Measurements from ENCODE around the gene MTUS2. TPM values are rescaled to one million over a fixed set of nuclear protein-coding genes. Genes with fewer than 3 reads are reported as not detected.

MTUS2 gene
- total RNA-seq, 1 experiment from 2014 or later = not detected

DNA sequence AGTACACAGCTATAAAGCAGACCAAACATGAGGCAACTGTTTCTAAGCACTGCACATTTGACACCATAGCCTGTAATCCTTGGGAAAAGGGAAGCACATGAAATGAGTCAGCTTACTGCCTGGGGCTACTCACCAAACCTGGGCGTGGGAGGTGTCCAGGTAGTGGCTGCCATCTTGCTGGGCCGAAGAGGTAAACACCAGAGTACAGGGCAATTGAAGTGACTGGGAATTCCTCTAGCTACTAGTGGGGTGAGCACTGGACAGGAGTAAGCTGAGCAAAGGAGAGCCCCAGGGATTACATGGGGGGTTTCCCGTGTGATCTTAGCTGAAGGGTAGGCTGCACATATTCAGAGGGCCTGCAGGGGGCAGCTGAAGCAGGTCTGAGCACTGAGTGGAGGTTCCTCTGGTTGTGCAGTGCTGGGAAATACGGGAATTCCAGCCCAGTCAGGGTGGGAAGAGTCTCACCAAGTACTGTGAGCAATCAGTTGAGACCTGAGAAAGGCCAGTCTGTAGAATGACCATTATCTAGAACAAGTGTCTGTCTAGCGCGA is 634.9 kb downstream of the MTUS2 start:
- peak; percentile 13 for DNase-seq
- Histone ChIP-seq H3K36me3 (no peaks in the 10 kb centered on the region), H3K27me3 (no peaks in the 10 kb centered on the region), H3K4me3 (no peak overlapping the region), H3K9me3 (no peaks in the 10 kb centered on the region)

DNA sequence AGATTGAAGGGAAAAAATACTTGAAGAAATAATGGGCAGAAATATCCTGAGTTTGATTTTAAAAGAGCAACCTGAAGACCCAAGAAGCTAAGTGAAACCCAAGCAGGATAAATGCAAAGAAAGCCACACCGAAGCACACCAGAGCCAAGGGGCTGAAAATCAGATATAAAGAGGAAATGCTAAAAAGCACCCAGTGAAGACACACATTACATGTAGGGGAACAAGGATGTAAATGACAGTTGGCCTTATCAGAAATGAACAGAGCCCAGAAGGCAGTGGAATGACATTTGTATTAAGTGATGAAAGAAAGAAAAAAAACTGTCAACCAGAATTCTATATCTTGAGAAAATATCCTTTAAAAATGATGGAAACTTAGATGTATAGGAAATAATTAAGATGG is 636.3 kb downstream of the MTUS2 start:
- Histone ChIP-seq H3K36me3 (no peaks in the 10 kb centered on the region), H3K4me3 (no peak overlapping the region), H3K27me3 (no peaks in the 10 kb centered on the region), H3K9me3 (no peaks in the 10 kb centered on the region)
- no peak for DNase-seq

DNA sequence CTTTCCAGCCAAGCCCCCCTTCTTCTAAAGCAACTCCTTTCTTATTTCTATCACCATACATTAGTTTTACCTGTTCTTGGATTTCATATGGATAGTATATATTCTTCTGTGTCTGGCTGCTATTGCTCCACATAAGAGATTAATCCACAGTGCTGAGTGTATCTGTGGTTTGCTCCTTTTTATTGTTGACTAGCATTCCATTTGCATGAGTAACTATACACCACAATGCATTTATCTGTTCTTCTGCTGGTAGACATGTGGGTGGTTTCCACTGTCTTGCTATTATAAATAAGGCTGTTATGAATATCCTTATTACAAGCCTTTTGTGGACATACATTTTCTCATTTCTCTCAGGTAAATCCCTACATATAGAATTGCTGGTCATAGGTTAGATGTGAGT is 637.2 kb downstream of the MTUS2 start:
- Histone ChIP-seq H3K27me3 (no peaks in the 10 kb centered on the region), H3K4me3 (no peak overlapping the region), H3K36me3 (no peaks in the 10 kb centered on the region), H3K9me3 (no peaks in the 10 kb centered on the region)
- DNase-seq = no peak

DNA sequence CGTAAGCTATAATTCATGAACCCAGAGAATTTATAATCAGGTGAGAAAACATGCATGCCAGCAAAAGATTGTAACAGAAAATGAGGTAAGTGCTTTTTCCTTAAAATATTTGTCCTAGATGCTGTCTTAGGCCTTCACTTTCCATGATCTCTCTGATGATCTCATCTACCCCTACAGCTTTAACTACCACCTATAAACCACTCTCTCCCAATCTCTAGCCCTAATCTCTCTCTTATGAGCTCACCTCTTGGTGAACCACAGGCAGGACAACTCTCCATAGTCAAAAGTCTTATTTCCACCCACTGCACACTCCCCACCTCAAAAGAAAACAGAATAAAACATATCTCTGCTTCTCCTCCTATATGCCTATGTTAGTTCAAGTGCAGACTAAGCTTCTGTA is 638.3 kb downstream of the MTUS2 start:
- no peak overlapping the region for H3K4me3 ChIP-seq
- no peaks in the 10 kb centered on the region for H3K27me3 ChIP-seq
- DNase-seq = no peak
- no peaks in the 10 kb centered on the region for H3K36me3 ChIP-seq
- no peaks in the 10 kb centered on the region for H3K9me3 ChIP-seq

DNA sequence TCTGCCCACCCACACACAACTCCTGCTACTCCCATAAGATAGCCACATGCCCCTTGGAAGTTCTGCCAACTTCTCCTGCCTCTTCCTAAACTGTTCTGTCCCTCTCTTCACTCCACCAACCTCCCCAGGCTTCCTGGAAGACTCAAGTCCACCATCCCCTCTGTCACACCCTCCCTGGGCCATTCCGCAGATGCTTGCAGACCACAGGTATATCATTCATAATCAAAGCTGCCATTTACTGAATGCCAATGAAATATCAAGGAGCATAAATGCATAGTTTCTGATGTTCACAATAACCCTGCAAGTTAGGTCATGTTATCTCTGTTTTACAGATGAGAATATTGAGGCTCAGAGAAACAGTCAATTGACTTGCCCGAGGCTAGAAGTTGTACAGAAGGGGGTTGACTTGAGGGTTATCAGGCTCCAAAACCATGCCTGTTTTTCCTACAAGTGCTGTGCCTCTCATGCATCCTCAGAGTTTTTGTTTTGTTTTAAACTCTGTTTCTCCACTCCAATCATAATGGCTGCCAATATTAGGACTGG is 639.7 kb downstream of the MTUS2 start:
- Histone ChIP-seq H3K36me3 (no peaks in the 10 kb centered on the region), H3K27me3 (no peaks in the 10 kb centered on the region), H3K9me3 (no peaks in the 10 kb centered on the region), H3K4me3 (no peak overlapping the region)
- no peak for DNase-seq

DNA sequence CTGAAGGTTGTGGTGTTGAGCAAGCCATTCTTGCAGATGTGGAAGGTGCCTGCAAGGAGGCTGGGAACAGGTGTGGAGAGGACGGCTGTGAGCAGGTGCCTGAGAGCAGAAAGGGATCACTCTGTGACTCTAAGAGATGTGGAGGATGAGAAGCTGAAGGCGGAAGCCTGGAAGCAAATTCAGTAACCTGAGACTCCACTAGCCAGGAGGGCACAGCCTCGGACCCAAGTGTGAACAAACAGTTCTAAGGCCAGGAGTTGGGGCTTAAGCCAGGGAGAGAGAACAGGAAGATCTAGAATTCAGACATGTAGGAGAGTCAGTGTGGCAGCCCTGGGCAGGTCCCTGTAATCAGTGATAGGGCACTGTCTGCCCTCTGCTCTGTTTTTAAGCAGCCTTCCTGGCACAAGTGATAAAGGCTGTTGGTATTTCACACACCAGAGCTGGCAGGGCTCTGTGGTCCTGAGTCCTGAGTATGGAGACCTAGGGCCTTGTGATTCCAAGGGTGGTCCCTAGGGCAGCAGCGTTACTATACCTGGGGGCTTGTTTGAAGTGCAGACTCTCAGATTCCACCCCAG is 644.1 kb downstream of the MTUS2 start:
- H3K4me3 ChIP-seq = no peak overlapping the region
- no peak for DNase-seq
- H3K27me3 ChIP-seq = no peaks in the 10 kb centered on the region
- H3K9me3 ChIP-seq = no peaks in the 10 kb centered on the region
- no peaks in the 10 kb centered on the region for H3K36me3 ChIP-seq

DNA sequence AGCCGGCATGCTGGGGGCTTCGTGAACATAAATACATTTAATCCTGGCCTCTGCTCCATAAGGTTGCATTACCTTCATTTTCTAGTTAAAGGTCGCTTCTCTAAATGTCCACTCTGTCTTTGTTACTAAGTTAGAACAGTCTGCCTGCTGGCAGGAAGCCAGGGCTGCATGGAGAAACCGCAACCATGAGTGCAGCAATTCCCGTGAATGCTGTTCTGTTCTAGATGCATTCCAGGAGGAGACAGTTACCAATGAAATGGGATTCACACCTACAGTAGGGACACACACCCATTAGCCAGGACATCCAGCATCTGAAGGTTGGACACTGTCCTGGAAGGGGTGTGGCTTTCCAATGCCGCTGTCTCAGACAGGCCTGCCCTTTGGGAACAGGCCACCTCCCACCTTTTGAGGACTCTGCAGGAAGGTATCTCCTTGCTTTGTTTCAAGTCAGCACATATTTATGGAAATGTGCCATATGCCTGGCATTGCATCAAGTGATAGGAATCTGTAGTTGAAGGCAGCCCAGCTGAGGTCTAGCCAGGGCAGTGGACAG is 645.7 kb downstream of the MTUS2 start:
- Histone ChIP-seq H3K9me3 (no peaks in the 10 kb centered on the region), H3K27me3 (no peaks in the 10 kb centered on the region), H3K4me3 (no peak overlapping the region), H3K36me3 (no peaks in the 10 kb centered on the region)
- no peak for DNase-seq

DNA sequence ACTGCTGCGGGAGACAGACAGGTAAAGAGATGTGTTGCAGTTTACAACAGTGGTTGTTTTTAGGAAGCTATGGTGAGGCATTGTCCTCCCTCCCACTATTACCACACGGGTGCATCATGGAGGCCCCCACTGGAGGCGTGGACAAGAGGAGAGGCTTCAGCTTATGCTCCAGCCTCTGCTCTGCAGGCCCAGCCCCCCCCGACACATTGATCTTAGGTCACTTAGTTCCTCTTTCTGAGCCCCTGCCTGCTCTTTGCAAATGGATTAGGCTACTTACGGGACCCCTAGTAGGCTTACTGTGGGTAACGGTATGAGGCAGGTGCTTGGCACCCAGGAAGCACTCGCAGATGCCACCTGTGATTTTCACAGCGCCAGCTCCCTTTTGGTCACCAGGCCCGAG is 651.4 kb downstream of the MTUS2 start:
- H3K27me3 ChIP-seq = no peaks in the 10 kb centered on the region
- no peaks in the 10 kb centered on the region for H3K36me3 ChIP-seq
- H3K9me3 ChIP-seq = no peaks in the 10 kb centered on the region
- DNase-seq = no peak
- H3K4me3 ChIP-seq = no peak overlapping the region

DNA sequence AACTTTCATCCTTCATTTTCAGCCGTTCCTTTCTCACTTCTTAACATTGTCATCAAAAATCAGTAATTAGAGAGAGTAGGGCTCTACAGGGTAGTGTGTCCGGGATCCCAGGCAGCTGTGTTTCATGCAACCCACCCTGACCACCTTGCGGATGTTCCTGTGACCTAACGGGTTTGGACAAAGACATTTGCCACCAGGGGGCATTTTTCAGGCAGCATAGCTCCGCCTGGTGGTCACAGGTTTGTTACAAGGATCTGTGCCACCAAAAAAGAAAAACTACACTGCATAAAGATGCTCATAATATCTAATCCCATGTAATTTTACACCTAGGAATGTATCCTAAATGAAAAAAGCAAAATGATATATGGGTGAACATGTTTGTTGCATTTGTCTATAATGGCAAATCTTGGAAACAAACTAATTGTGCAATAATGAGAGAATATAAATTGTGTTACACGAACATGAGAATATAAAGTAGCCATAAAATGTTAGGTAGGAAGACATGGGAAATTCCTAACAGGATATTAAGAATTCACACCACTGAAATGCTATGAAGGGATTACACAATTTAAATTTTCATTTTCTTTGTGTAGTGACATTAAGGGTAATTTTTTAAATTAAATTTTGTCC is 652.3 kb downstream of the MTUS2 start:
- Histone ChIP-seq H3K27me3 (no peaks in the 10 kb centered on the region), H3K36me3 (no peaks in the 10 kb centered on the region), H3K4me3 (no peak overlapping the region), H3K9me3 (no peaks in the 10 kb centered on the region)
- peak; percentile 44 for DNase-seq

DNA sequence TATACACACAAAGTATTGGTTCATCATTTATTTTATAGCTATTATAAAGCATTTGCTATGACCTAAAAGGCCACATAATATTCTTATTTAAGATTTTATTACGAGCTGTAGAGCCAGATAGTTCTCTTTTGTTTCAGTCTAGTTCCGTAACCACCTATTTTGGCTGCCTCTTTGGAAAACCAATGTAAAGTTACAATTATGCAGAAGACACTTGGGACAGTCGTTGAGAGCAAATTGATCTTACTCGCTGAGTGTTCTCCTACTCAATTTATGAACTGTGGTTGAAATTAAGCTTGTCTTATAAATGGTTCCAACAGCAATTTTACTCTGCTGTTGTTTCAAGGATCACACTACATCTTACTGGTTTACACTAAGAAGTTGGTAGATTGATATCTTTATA is 653.0 kb downstream of the MTUS2 start:
- H3K27me3 ChIP-seq = no peaks in the 10 kb centered on the region

DNA sequence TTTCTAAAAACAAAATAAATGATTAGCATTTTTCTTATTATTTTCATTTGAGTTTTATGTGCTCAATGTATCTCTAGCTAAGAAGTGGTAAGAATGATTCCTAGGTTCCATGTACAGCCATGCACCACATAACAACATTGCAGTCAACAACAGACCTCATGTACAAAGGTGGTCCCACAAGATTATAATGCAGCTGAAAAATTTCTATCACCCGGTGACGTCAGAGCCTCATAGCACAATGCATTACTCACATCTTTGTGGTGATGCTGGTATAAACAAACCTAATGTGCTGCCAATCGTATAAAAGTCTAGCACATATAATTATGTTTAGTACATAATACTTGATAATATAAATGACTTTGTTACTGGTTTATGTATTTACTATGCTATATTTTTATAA is 654.9 kb downstream of the MTUS2 start:
- Histone ChIP-seq H3K4me3 (no peak overlapping the region), H3K36me3 (no peaks in the 10 kb centered on the region), H3K27me3 (no peaks in the 10 kb centered on the region), H3K9me3 (no peaks in the 10 kb centered on the region)
- peak; percentile 31 for DNase-seq

More for the DNA sequence above, 653.0 kb downstream of the MTUS2 start:
- no peak for DNase-seq
- no peaks in the 10 kb centered on the region for H3K9me3 ChIP-seq
- H3K36me3 ChIP-seq = no peaks in the 10 kb centered on the region
- H3K4me3 ChIP-seq = no peak overlapping the region

DNA sequence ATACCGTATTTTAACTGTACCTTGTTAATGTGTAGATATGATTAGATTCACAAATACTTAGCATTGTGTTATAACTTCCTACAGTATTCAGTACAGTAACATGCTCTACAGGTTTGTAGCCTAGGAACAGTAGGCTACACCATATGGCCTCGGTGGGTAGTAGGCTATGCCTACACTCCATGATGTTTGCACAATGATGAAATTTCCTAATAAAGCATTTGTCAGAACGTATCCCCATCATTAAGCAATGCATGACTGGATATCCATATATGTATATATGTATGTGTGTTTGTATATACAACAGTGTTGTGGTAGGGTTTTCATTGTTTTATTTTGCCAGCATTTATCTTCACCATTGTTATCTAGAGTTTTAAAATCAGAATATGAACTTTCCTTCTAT is 655.9 kb downstream of the MTUS2 start:
- Histone ChIP-seq H3K4me3 (no peak overlapping the region), H3K27me3 (no peaks in the 10 kb centered on the region), H3K9me3 (no peaks in the 10 kb centered on the region), H3K36me3 (no peaks in the 10 kb centered on the region)
- DNase-seq = no peak

DNA sequence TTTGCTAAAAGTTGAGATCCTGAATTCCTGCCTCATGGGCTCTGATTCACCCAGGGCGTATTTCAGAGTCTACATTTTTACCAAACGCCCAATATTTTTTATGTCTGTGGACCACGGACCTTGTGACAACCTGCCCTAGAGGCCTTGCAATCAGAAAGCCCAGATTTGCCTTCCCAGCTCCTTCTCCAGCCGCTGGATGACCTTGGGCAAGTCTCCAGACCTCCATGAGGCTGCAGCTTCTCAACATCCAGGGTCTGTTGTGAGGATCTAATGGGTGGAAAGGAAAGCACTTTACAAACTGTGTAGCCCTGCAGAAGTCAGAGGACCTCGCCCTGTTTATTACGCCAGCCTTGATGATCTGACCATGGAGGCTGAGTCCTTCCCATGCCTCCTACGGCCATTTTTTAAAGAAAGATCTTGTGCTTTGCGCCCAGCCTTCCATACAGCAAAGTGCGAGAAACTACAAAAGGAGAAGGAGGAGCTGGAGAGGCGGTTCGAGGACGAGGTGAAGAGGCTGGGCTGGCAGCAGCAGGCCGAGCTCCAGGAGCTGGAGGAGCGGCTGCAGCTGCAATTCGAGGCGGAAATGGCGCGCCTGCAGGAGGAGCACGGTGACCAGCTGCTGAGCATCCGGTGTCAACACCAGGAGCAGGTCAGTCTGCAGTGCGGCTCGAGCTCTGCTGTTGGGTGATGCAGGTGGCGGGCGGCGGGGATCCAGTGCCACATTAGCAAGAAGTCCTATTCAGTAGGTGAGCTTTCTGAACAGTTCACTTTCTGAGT is 659.8 kb downstream of the MTUS2 start:
- H3K4me3 ChIP-seq = no peak overlapping the region
- no peaks in the 10 kb centered on the region for H3K9me3 ChIP-seq
- DNase-seq = no peak
- H3K27me3 ChIP-seq = no peaks in the 10 kb centered on the region
- H3K36me3 ChIP-seq = no peaks in the 10 kb centered on the region

DNA sequence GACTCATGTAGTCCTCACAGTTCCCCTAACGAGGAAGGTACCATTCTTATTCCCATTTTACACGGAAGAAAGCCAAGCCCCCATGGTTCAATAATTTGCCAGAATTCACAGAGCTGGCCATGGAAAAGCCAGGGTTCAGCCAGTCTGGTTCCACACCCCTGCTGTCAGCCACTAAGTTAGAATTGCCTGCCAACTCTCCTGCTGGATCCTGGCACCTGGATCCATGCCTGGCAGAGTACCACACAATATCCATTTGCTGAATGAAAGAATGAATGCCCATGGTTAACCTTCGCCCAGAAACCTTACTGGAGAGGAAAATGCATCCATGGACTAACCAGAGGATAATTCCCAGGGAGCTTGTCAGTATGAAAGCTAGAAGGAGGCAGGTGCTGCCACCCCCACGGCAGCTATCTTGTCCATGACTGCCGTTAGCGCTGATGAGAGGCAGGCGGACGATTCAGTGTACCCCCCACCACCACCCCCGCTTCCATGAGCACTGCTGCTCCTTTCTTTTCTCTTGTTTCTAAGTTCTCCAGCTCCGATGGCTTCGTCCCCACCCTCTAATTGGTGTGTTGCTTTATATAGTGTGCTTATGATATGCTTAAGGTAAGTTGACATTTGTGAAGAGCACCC is 660.9 kb downstream of the MTUS2 start:
- no peaks in the 10 kb centered on the region for H3K9me3 ChIP-seq
- H3K36me3 ChIP-seq = no peaks in the 10 kb centered on the region
- DNase-seq = peak; percentile 33
- H3K4me3 ChIP-seq = no peak overlapping the region
- H3K27me3 ChIP-seq = no peaks in the 10 kb centered on the region

DNA sequence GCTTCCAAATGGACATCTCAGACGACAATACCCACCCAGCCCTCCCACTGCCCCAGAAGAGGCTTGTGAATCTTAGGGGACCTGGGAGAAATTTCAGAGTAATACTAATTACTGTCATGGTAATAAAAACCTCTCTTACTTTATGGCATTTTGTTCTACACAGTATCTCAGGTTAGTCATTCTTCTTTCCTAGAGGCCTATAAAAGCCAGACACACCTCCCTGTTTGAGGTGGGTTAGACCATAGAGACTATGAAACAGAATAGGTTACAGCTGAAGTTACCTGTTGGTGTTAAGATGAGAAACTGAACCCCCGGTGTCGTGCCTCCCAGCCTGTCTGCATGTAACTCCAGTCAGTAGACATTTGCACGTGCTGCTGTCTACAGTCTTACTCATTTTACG is 661.5 kb downstream of the MTUS2 start:
- H3K27me3 ChIP-seq = no peaks in the 10 kb centered on the region
- DNase-seq = no peak
- no peaks in the 10 kb centered on the region for H3K36me3 ChIP-seq
- no peaks in the 10 kb centered on the region for H3K9me3 ChIP-seq
- H3K4me3 ChIP-seq = no peak overlapping the region

DNA sequence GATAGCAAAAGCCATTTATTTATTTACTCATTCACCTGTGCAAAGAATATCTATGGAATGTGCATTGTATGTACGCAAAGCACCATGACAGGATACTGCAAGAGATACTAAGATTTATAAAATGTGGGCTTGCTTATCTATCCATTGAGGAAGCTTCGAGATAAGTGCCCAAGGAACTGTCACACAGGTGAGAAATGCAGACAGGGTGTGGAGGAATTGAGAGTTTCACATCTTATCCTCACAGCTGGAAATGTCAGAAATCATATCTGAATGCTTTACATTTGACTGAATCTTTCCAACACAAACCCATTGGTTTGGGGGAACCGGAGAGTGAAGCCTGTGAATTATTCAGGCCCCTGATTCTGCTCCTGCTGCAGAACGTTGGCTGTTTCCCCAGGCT is 662.4 kb downstream of the MTUS2 start:
- no peak overlapping the region for H3K4me3 ChIP-seq
- H3K36me3 ChIP-seq = no peaks in the 10 kb centered on the region
- DNase-seq = no peak
- no peaks in the 10 kb centered on the region for H3K27me3 ChIP-seq
- no peaks in the 10 kb centered on the region for H3K9me3 ChIP-seq

DNA sequence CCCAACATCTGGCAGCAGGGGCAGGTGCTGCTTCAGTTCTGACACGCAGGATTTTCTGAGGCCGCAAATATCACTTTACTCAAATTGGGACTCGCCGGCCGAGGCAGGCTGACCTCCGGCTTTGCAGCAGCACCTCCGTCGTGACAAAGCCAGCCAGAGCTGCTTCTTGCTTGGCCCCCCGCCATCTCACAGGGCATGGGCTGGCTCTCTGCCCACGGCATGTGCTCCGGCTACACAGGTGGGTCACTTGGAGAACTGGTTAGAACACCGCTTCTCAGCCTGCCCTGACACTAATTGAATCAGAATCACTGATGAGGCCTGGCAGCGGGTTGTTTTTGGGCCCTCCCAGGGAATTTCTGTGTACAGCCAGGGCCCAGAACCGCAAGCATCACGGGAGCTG is 663.1 kb downstream of the MTUS2 start:
- Histone ChIP-seq H3K27me3 (no peaks in the 10 kb centered on the region), H3K9me3 (no peaks in the 10 kb centered on the region), H3K36me3 (no peaks in the 10 kb centered on the region), H3K4me3 (no peak overlapping the region)
- no peak for DNase-seq

All from MG63 (cell line).